OCI-LY7 (cell line): ENCODE results near the gene CDH12. TPM values are rescaled to one million over a fixed set of nuclear protein-coding genes. Genes with fewer than 3 reads are reported as not detected.

Experiments used
- BruUV-seq: library from RNA; stranded (reverse); fragments of 400-500 nt; replicated peaks from 2 replicates; lab custom pipeline; 2021; lab: Mats Ljungman, UMichigan
- CTCF ChIA-PET: fragments of 300-600 bp; sonication (Branson Sonifier 250); formaldehyde crosslinking; loops from one replicate; lab custom pipeline; 2022; ENCODE audit warnings: antibody characterized with exemption; ENCODE audit not compliant: unreplicated experiment; lab: Charles Lee
- POLR2A ChIA-PET: fragments of 300-600 bp; sonication (Branson Sonifier 250); formaldehyde crosslinking; loops from one replicate; lab custom pipeline; 2022; ENCODE audit warnings: antibody characterized with exemption; lab: Charles Lee
- DNase-seq: peaks from one replicate; pipeline ENCODE4 v3.0.0-alpha.2; 2015; ENCODE audit warnings: low spot score
- H2AFZ ChIP-seq: fragments of 200-600 bp; sonication (generic), shearing (Covaris generic); 2 replicates; pipeline ENCODE4 v1.6.1; 2014; ENCODE audit warnings: mild to moderate bottlenecking, antibody characterized with exemption, low read length, moderate library complexity
- H3K27ac ChIP-seq: fragments of 200-600 bp; sonication (generic); 2 replicates; pipeline ENCODE4 v1.5.1; 2014; ENCODE audit warnings: mixed run types, low read depth, mild to moderate bottlenecking, moderate library complexity, low read length, inconsistent platforms; ENCODE audit not compliant: poor library complexity, severe bottlenecking
- H3K36me3 ChIP-seq: fragments of 200-600 bp; sonication (generic); 2 replicates; pipeline ENCODE4 v1.6.1; 2014; ENCODE audit warnings: mild to moderate bottlenecking, antibody characterized with exemption, low read length, moderate library complexity, mixed read lengths; ENCODE audit not compliant: insufficient read depth
- H3K4me1 ChIP-seq: fragments of 200-600 bp; sonication (generic); 2 replicates; pipeline ENCODE4 v1.5.1; 2014; ENCODE audit warnings: mild to moderate bottlenecking, low read length; ENCODE audit not compliant: insufficient read depth, poor library complexity, severe bottlenecking
- H3K4me2 ChIP-seq: fragments of 200-600 bp; sonication (generic); 2 replicates; pipeline ENCODE4 v1.6.1; 2014; ENCODE audit warnings: mild to moderate bottlenecking, low read length
- H3K4me3 ChIP-seq: fragments of 200-600 bp; sonication (generic); 2 replicates; pipeline ENCODE4 v1.5.1; 2014; ENCODE audit warnings: mild to moderate bottlenecking, low read depth, low read length; ENCODE audit not compliant: poor library complexity, severe bottlenecking
- H3K79me2 ChIP-seq: fragments of 200-600 bp; sonication (generic); 2 replicates; pipeline ENCODE4 v1.6.1; 2016; ENCODE audit warnings: low read depth, mild to moderate bottlenecking, low read length, moderate library complexity, mixed read lengths; ENCODE audit not compliant: insufficient read depth
- H3K9me2 ChIP-seq: fragments of 200-600 bp; sonication (generic); 2 replicates; pipeline ENCODE4 v1.6.1; 2016; ENCODE audit warnings: mild to moderate bottlenecking, low read length, mixed read lengths; ENCODE audit not compliant: insufficient read depth
- H3K9me3 ChIP-seq: fragments of 200-600 bp; sonication (generic); 2 replicates; pipeline ENCODE4 v1.6.1; 2014; ENCODE audit warnings: mild to moderate bottlenecking, mixed run types, low read length, mixed read lengths
- H4K20me1 ChIP-seq: fragments of 200-600 bp; sonication (generic); 2 replicates; pipeline ENCODE4 v1.6.1; 2014; ENCODE audit warnings: mild to moderate bottlenecking, antibody characterized with exemption, low read length, moderate library complexity, mixed read lengths; ENCODE audit not compliant: insufficient read depth
- EZH2phosphoT487 ChIP-seq: fragments of 200-600 bp; sonication (generic); IDR thresholded peaks from 2 replicates; pipeline ENCODE4 v1.6.1; 2018; ENCODE audit warnings: low read depth, borderline replicate concordance, mild to moderate bottlenecking, mixed run types, antibody characterized with exemption, low read length, moderate library complexity, mixed read lengths
- intact Hi-C: fragments of 100-400 bp; cut with micrococcal nuclease; formaldehyde crosslinking; loops from one replicate; pipeline ENCODE4 v1.10.0; 2022; ENCODE audit not compliant: unreplicated experiment
- total RNA-seq, 2 experiments: library from RNA; depleted of rRNA in 1 of 2; stranded (reverse); fragments of >200 nt in 1 of 2; shearing (Covaris generic) in 1 of 2; gene quantifications; 2 replicates each; pipeline ENCODE4 v1.2.3, GENCODE V29; 2014 to 2022
- TF ChIP-seq, protein P1 (sequence below): fragments of 200-600 bp; sonication (generic); conservative IDR thresholded peaks from 2 replicates; pipeline ENCODE4 v1.5.1; 2014; ENCODE audit warnings: mild to moderate bottlenecking, antibody characterized with exemption, low read length, moderate library complexity, mixed read lengths

The CDH12 gene
- total RNA-seq, 2 experiments from 2014 or later = not detected

DNA sequence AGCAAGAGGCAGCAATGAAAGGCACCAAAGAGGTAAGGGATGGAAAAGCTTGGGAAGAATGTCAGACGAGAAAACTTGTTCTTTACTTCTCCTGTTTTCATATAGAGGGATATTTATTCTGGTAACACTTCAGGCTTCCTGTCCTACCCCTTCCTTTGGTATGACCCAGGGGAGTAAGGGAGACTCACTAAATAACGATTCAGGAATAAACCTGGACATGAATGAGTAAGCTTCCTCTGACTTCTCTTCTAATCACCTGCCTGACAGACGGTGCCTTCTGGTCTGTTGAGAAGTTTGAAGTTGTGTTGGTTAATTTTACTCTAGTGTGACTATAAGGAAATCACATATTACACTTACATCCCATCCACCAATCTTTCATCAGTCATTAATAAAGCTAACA lies 461.2 kb downstream of the CDH12 start:
- Histone ChIP-seq H3K4me2 (no peak overlapping the region), H4K20me1 (no peaks in the 10 kb centered on the region), H3K36me3 (no peaks in the 10 kb centered on the region), H3K4me1 (no peaks in the 10 kb centered on the region), H3K79me2 (no peaks in the 10 kb centered on the region), H3K27ac (no peak overlapping the region), H3K9me3 (no peaks in the 10 kb centered on the region), H3K9me2 (no peaks in the 10 kb centered on the region), H3K4me3 (no peak overlapping the region), H2AFZ (no peak overlapping the region)
- ChIA-PET POLR2A (no interaction called here), CTCF (no interaction called here)
- no TSS peak for BruUV-seq
- TF ChIP-seq, protein P1, sequence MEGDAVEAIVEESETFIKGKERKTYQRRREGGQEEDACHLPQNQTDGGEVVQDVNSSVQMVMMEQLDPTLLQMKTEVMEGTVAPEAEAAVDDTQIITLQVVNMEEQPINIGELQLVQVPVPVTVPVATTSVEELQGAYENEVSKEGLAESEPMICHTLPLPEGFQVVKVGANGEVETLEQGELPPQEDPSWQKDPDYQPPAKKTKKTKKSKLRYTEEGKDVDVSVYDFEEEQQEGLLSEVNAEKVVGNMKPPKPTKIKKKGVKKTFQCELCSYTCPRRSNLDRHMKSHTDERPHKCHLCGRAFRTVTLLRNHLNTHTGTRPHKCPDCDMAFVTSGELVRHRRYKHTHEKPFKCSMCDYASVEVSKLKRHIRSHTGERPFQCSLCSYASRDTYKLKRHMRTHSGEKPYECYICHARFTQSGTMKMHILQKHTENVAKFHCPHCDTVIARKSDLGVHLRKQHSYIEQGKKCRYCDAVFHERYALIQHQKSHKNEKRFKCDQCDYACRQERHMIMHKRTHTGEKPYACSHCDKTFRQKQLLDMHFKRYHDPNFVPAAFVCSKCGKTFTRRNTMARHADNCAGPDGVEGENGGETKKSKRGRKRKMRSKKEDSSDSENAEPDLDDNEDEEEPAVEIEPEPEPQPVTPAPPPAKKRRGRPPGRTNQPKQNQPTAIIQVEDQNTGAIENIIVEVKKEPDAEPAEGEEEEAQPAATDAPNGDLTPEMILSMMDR = no peak
- TF ChIP-seq EZH2phosphoT487 = no peak
- no peak for DNase-seq
- intact Hi-C loops = no loop called here

- CTCF ChIA-PET = no interaction called here
- no peaks in the 10 kb centered on the region for H3K9me3 ChIP-seq
- no TSS peak for BruUV-seq
- intact Hi-C loops = no loop called here
- H3K9me2 ChIP-seq = no peaks in the 10 kb centered on the region
- H3K4me1 ChIP-seq = no peaks in the 10 kb centered on the region
- H3K27ac ChIP-seq = no peak overlapping the region
- H3K36me3 ChIP-seq = no peaks in the 10 kb centered on the region
- no peak overlapping the region for H3K4me2 ChIP-seq
- no peak overlapping the region for H3K4me3 ChIP-seq
- DNase-seq = no peak
- no peak overlapping the region for H2AFZ ChIP-seq
- POLR2A ChIA-PET = no interaction called here
- H3K79me2 ChIP-seq = no peaks in the 10 kb centered on the region
- TF ChIP-seq EZH2phosphoT487 = no peak
- TF ChIP-seq, protein P1 = no peak
- no peaks in the 10 kb centered on the region for H4K20me1 ChIP-seq
Measured at GRCh38 chr5:22390888-22391287, 462.3 kb downstream of the CDH12 start.

- POLR2A ChIA-PET = no interaction called here
- DNase-seq = no peak
- TF ChIP-seq, protein P1 = no peak
- TF ChIP-seq EZH2phosphoT487 = no peak
- Histone ChIP-seq H3K4me2 (no peak overlapping the region), H3K9me2 (no peaks in the 10 kb centered on the region), H3K9me3 (no peaks in the 10 kb centered on the region), H3K36me3 (no peaks in the 10 kb centered on the region), H3K79me2 (no peaks in the 10 kb centered on the region), H2AFZ (no peak overlapping the region), H3K4me1 (no peaks in the 10 kb centered on the region), H4K20me1 (no peaks in the 10 kb centered on the region), H3K27ac (no peak overlapping the region), H3K4me3 (no peak overlapping the region)
- no TSS peak for BruUV-seq
- intact Hi-C loops = no loop called here
- CTCF ChIA-PET = no interaction called here
Measured at GRCh38 chr5:22372826-22373660, 480.1 kb downstream of the CDH12 start.
